OCI-LY7 (cell line): Measurements from ENCODE around the gene NVL. TPM values are rescaled to one million over a fixed set of nuclear protein-coding genes. Genes with fewer than 3 reads are reported as not detected.

Source experiments
- BruUV-seq: library from RNA; stranded (reverse); fragments of 400-500 nt; replicated peaks from 2 replicates; lab custom pipeline; 2021; lab: Mats Ljungman, UMichigan
- CTCF ChIA-PET: fragments of 300-600 bp; sonication (Branson Sonifier 250); formaldehyde crosslinking; loops from one replicate; lab custom pipeline; 2022; ENCODE audit warnings: antibody characterized with exemption; ENCODE audit not compliant: unreplicated experiment; lab: Charles Lee
- POLR2A ChIA-PET: fragments of 300-600 bp; sonication (Branson Sonifier 250); formaldehyde crosslinking; loops from one replicate; lab custom pipeline; 2022; ENCODE audit warnings: antibody characterized with exemption; lab: Charles Lee
- DNase-seq: peaks from one replicate; pipeline ENCODE4 v3.0.0-alpha.2; 2015; ENCODE audit warnings: low spot score
- H2AFZ ChIP-seq: fragments of 200-600 bp; sonication (generic), shearing (Covaris generic); 2 replicates; pipeline ENCODE4 v1.6.1; 2014; ENCODE audit warnings: mild to moderate bottlenecking, antibody characterized with exemption, low read length, moderate library complexity
- H3K27ac ChIP-seq: fragments of 200-600 bp; sonication (generic); 2 replicates; pipeline ENCODE4 v1.5.1; 2014; ENCODE audit warnings: mixed run types, low read depth, mild to moderate bottlenecking, moderate library complexity, low read length, inconsistent platforms; ENCODE audit not compliant: poor library complexity, severe bottlenecking
- H3K36me3 ChIP-seq: fragments of 200-600 bp; sonication (generic); 2 replicates; pipeline ENCODE4 v1.6.1; 2014; ENCODE audit warnings: mild to moderate bottlenecking, antibody characterized with exemption, low read length, moderate library complexity, mixed read lengths; ENCODE audit not compliant: insufficient read depth
- H3K4me1 ChIP-seq: fragments of 200-600 bp; sonication (generic); 2 replicates; pipeline ENCODE4 v1.5.1; 2014; ENCODE audit warnings: mild to moderate bottlenecking, low read length; ENCODE audit not compliant: insufficient read depth, poor library complexity, severe bottlenecking
- H3K4me2 ChIP-seq: fragments of 200-600 bp; sonication (generic); 2 replicates; pipeline ENCODE4 v1.6.1; 2014; ENCODE audit warnings: mild to moderate bottlenecking, low read length
- H3K4me3 ChIP-seq: fragments of 200-600 bp; sonication (generic); 2 replicates; pipeline ENCODE4 v1.5.1; 2014; ENCODE audit warnings: mild to moderate bottlenecking, low read depth, low read length; ENCODE audit not compliant: poor library complexity, severe bottlenecking
- H3K79me2 ChIP-seq: fragments of 200-600 bp; sonication (generic); 2 replicates; pipeline ENCODE4 v1.6.1; 2016; ENCODE audit warnings: low read depth, mild to moderate bottlenecking, low read length, moderate library complexity, mixed read lengths; ENCODE audit not compliant: insufficient read depth
- H3K9me2 ChIP-seq: fragments of 200-600 bp; sonication (generic); 2 replicates; pipeline ENCODE4 v1.6.1; 2016; ENCODE audit warnings: mild to moderate bottlenecking, low read length, mixed read lengths; ENCODE audit not compliant: insufficient read depth
- H3K9me3 ChIP-seq: fragments of 200-600 bp; sonication (generic); 2 replicates; pipeline ENCODE4 v1.6.1; 2014; ENCODE audit warnings: mild to moderate bottlenecking, mixed run types, low read length, mixed read lengths
- H4K20me1 ChIP-seq: fragments of 200-600 bp; sonication (generic); 2 replicates; pipeline ENCODE4 v1.6.1; 2014; ENCODE audit warnings: mild to moderate bottlenecking, antibody characterized with exemption, low read length, moderate library complexity, mixed read lengths; ENCODE audit not compliant: insufficient read depth
- CTCF ChIP-seq: fragments of 200-600 bp; sonication (generic); conservative IDR thresholded peaks from 2 replicates; pipeline ENCODE4 v1.5.1; 2014; ENCODE audit warnings: mild to moderate bottlenecking, antibody characterized with exemption, low read length, moderate library complexity, mixed read lengths
- EZH2phosphoT487 ChIP-seq: fragments of 200-600 bp; sonication (generic); IDR thresholded peaks from 2 replicates; pipeline ENCODE4 v1.6.1; 2018; ENCODE audit warnings: low read depth, borderline replicate concordance, mild to moderate bottlenecking, mixed run types, antibody characterized with exemption, low read length, moderate library complexity, mixed read lengths
- intact Hi-C: fragments of 100-400 bp; cut with micrococcal nuclease; formaldehyde crosslinking; loops from one replicate; pipeline ENCODE4 v1.10.0; 2022; ENCODE audit not compliant: unreplicated experiment
- total RNA-seq, 2 experiments: library from RNA; depleted of rRNA in 1 of 2; stranded (reverse); fragments of >200 nt in 1 of 2; shearing (Covaris generic) in 1 of 2; gene quantifications; 2 replicates each; pipeline ENCODE4 v1.2.3, GENCODE V29; 2014 to 2022

Gene NVL
- total RNA-seq, 2 experiments from 2014 or later: 31.6 to 43.0 TPM

GRCh38 chr1:224333939-224334786, 4.2 kb upstream of the NVL start:
- no peaks in the 10 kb centered on the region for H3K9me2 ChIP-seq
- no TSS peak for BruUV-seq
- no peaks in the 10 kb centered on the region for H3K9me3 ChIP-seq
- no peaks in the 10 kb centered on the region for H3K36me3 ChIP-seq
- no peaks in the 10 kb centered on the region for H4K20me1 ChIP-seq
- ChIA-PET POLR2A (interaction anchor here (1.0 to 2.0 kb wide), 3 partner anchors 17 to 189 kb away, joined by 3 to 7 read pairs (median 6); partner anchors contain the start of gene DEGS1), CTCF (no interaction called here)
- no peak for DNase-seq
- peaks cover 20% of the 10 kb centered on the region for H3K4me1 ChIP-seq
- intact Hi-C loops: loop anchor here (1.0 to 5.0 kb wide), 4 partner anchors 89 to 522 kb away; no protein-coding TSS in a partner anchor
- no peak overlapping the region for H3K4me2 ChIP-seq
- H3K27ac ChIP-seq: no peak overlapping the region
- peaks cover 14% of the 10 kb centered on the region for H3K79me2 ChIP-seq
- H2AFZ ChIP-seq: peak overlapping the region; percentile 45; the same call in 1 of the 2 replicates
- H3K4me3 ChIP-seq: no peak overlapping the region
- TF ChIP-seq EZH2phosphoT487 (no peak), CTCF (no peak)

- intact Hi-C loops: loop anchor here (1.0 to 5.0 kb wide), 4 partner anchors 88 to 521 kb away; no protein-coding TSS in a partner anchor
- 0 out of 2 replicates have a peak, but pooled peaks cover 3% of the 10 kb centered on the region for H4K20me1 ChIP-seq
- H3K36me3 ChIP-seq: no peaks in the 10 kb centered on the region
- peak overlapping the region; percentile 29; the same call in 1 of the 2 replicates for H3K4me2 ChIP-seq
- DNase-seq: peak; percentile 84
- H3K4me3 ChIP-seq: no peak overlapping the region
- ChIA-PET CTCF (no interaction called here), POLR2A (interaction anchor here (0.6 to 2.0 kb wide), 4 partner anchors 18 to 189 kb away, joined by 3 to 7 read pairs (median 5); partner anchors contain the start of gene DEGS1)
- H3K27ac ChIP-seq: no peak overlapping the region
- H2AFZ ChIP-seq: peak overlapping the region; percentile 45
- TF ChIP-seq CTCF (peak; percentile 95), EZH2phosphoT487 (no peak)
- no peaks in the 10 kb centered on the region for H3K9me3 ChIP-seq
- H3K4me1 ChIP-seq: peaks cover 26% of the 10 kb centered on the region
- peaks cover 22% of the 10 kb centered on the region for H3K79me2 ChIP-seq
- no peaks in the 10 kb centered on the region for H3K9me2 ChIP-seq
- BruUV-seq: no TSS peak
Observed at GRCh38 chr1:224333309-224333926, 3.4 kb upstream of the NVL start.
